Esophagus muscularis mucosa (tissue), 4 donors: ENCODE data around the gene HSD3B1. TPM values are rescaled to one million over a fixed set of nuclear protein-coding genes. Genes with fewer than 3 reads are reported as not detected.

Experiments
- DNase-seq: peaks from one replicate; pipeline ENCODE4 v3.0.0-alpha.2; 2017; ENCODE audit errors: extremely low spot score
- H3K27ac ChIP-seq, 4 donors: fragments of 200-600 bp; sonication (generic); replicated peaks in 1 of 4; 1 replicate in 3 of 4; 2 replicates in 1 of 4; pipeline ENCODE4 v1.5.1; 2016 to 2019; ENCODE audit warnings: mild to moderate bottlenecking in 1 of 4
- H3K27me3 ChIP-seq, 4 donors: fragments of 200-600 bp; sonication (generic); one replicate each; pipeline versions ENCODE4 v1.5.1 to v1.6.0; 2016 to 2019
- H3K36me3 ChIP-seq, 4 donors: fragments of 200-600 bp; sonication (generic); one replicate each; pipeline ENCODE4 v1.5.1; 2016 to 2019
- H3K4me1 ChIP-seq, 4 donors: fragments of 200-600 bp; sonication (generic); one replicate each; pipeline ENCODE4 v1.5.1; 2016 to 2019
- H3K4me3 ChIP-seq, 4 donors: fragments of 200-600 bp; sonication (generic); 1 replicate in 2 of 4; 2 replicates in 2 of 4; pipeline ENCODE4 v1.5.1; 2016 to 2019; ENCODE audit warnings: mild to moderate bottlenecking in 4 of 4, moderate library complexity in 1 of 4
- H3K9me3 ChIP-seq, 4 donors: fragments of 200-600 bp; sonication (generic); 1 replicate in 3 of 4; 2 replicates in 1 of 4; pipeline ENCODE4 v1.5.1; 2016 to 2019
- CTCF ChIP-seq, 3 experiments: fragments of 200-600 bp in 2 of 3; fragments of 450-650 bp in 1 of 3; sonication (generic) in 2 of 3; IDR thresholded peaks; one replicate each; pipeline ENCODE4 v1.5.1; 2017 to 2019; ENCODE audit warnings: antibody characterized with exemption in 3 of 3, mild to moderate bottlenecking in 2 of 3, moderate library complexity in 1 of 3
- EP300 ChIP-seq: sonication (generic); formaldehyde crosslinking; IDR thresholded peaks from one replicate; pipeline ENCODE4 v1.6.1; 2017; ENCODE audit warnings: antibody characterized with exemption
- POLR2A ChIP-seq: fragments of 450-650 bp; IDR thresholded peaks from one replicate; pipeline ENCODE4 v1.6.1; 2017; ENCODE audit warnings: antibody characterized with exemption, moderate library complexity, mild to moderate bottlenecking, low read depth
- POLR2AphosphoS5 ChIP-seq, 2 donors: sonication (generic); formaldehyde crosslinking; IDR thresholded peaks; one replicate each; pipeline ENCODE4 v1.6.1; 2017; ENCODE audit warnings: antibody characterized with exemption in 2 of 2
- WGBS: methylation state at CpG from one replicate; pipeline ENCODE4 v1.1.5; 2018; 5-methylcytosine and 5-hydroxymethylcytosine counted together
- intact Hi-C: fragments of 100-400 bp; cut with DNase I; formaldehyde crosslinking; loops from one replicate; pipeline ENCODE4 v1.15.1; 2023
- total RNA-seq, 4 donors: library from RNA; depleted of rRNA; stranded (reverse); fragments of >200 nt; gene quantifications; one replicate each; pipeline versions ENCODE4 v1.1.0 to v1.2.1, GENCODE V29; 2016

Gene HSD3B1
- total RNA-seq, 4 donors from 2014 or later = not detected

DNA sequence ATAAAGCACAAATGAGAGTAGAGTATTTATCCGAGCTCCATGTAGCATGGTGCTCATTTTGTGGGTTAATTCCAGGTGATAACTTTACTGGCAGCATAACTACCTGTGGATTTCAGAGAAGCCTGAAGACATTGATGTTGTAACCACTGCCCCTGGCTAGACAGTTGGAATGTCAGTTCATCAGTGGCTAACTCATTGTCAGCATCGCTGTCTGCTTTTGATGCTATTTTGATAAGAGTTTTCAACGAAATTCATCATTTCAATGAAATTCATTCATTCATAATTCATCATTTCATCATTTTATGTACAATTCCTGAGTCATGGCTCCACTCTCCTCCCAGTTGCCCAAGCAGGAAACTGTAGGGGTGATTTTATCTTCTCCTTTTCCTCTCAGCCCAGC, 34.4 kb downstream of the HSD3B1 start:
- 81% methylated on average over 3 of the region's 3 CpGs for WGBS
- H3K27me3 ChIP-seq = no peaks in the 10 kb centered on the region
- intact Hi-C loops = no loop called here
- H3K36me3 ChIP-seq = no peaks in the 10 kb centered on the region
- H3K27ac ChIP-seq = no peak overlapping the region
- no peak for TF ChIP-seq POLR2AphosphoS5 (IDR thresholded peaks at IDR 0.05)
- H3K4me3 ChIP-seq = no peak overlapping the region
- no peaks in the 10 kb centered on the region for H3K4me1 ChIP-seq
- no peak for DNase-seq
- no peaks in the 10 kb centered on the region for H3K9me3 ChIP-seq

- intact Hi-C loops = no loop called here
- H3K27ac ChIP-seq = no peak overlapping the region
- TF ChIP-seq EP300 = no peak
- TF ChIP-seq POLR2A = no peak
- TF ChIP-seq POLR2AphosphoS5 (IDR thresholded peaks at IDR 0.05) = no peak
- TF ChIP-seq CTCF (IDR thresholded peaks at IDR 0.05) = no peak
- H3K9me3 ChIP-seq = no peaks in the 10 kb centered on the region
- no peaks in the 10 kb centered on the region for H3K36me3 ChIP-seq
- no peak for DNase-seq
- 87% methylated on average over 2 of the region's 2 CpGs for WGBS
- H3K4me3 ChIP-seq = no peak overlapping the region
- H3K27me3 ChIP-seq = no peaks in the 10 kb centered on the region
- H3K4me1 ChIP-seq = no peaks in the 10 kb centered on the region
Observed at GRCh38 chr1:119542492-119542946, 35.5 kb downstream of the HSD3B1 start.

- 67% methylated on average over 2 of the region's 3 CpGs for WGBS
- intact Hi-C loops = no loop called here
- DNase-seq = no peak
- no peaks in the 10 kb centered on the region for H3K9me3 ChIP-seq
- H3K36me3 ChIP-seq = no peaks in the 10 kb centered on the region
- H3K4me1 ChIP-seq = no peaks in the 10 kb centered on the region
- TF ChIP-seq POLR2AphosphoS5 (IDR thresholded peaks at IDR 0.05) (no peak), POLR2A (no peak), CTCF (IDR thresholded peaks at IDR 0.05) (no peak), EP300 (no peak)
- H3K4me3 ChIP-seq = no peak overlapping the region
- H3K27ac ChIP-seq = no peak overlapping the region
- no peaks in the 10 kb centered on the region for H3K27me3 ChIP-seq
Observed at GRCh38 chr1:119544165-119544762, 37.3 kb downstream of the HSD3B1 start.

DNA sequence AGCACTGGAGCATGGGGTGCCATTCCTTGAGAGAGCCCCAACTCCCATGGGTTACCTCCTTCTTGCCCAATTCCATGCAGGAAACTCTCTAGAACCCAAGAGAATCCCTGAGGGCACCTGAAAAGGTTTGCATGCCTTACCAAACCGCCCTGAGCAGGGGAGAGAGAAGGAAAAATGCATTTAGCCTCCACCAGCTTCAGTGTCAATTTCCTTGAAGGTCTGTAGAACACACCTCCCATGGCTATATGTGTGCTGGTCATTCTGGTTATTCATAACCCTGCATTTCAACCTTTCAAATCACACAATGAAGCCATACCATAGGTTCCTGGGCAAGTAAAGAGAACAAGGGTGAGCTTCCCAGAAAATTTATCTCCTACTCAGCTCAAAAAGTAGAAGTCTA, 39.6 kb downstream of the HSD3B1 start:
- 40% methylated on average over 1 of the region's 1 CpG for WGBS
- intact Hi-C loops = no loop called here
- Histone ChIP-seq H3K36me3 (no peaks in the 10 kb centered on the region), H3K4me3 (no peak overlapping the region), H3K9me3 (no peaks in the 10 kb centered on the region), H3K27me3 (no peaks in the 10 kb centered on the region), H3K4me1 (no peaks in the 10 kb centered on the region), H3K27ac (no peak overlapping the region)
- no peak for TF ChIP-seq POLR2A
- no peak for TF ChIP-seq EP300
- TF ChIP-seq POLR2AphosphoS5 (IDR thresholded peaks at IDR 0.05) = no peak
- no peak for TF ChIP-seq CTCF (IDR thresholded peaks at IDR 0.05)
- DNase-seq = no peak

GRCh38 chr1:119547306-119547705, 40.3 kb downstream of the HSD3B1 start:
- WGBS = 69% methylated on average over 1 of the region's 1 CpG
- no peak overlapping the region for H3K27ac ChIP-seq

More at GRCh38 chr1:119547306-119547705, 40.3 kb downstream of the HSD3B1 start:
- intact Hi-C loops = no loop called here
- H3K9me3 ChIP-seq = no peaks in the 10 kb centered on the region
- no peaks in the 10 kb centered on the region for H3K27me3 ChIP-seq
- H3K36me3 ChIP-seq = no peaks in the 10 kb centered on the region
- DNase-seq = no peak
- TF ChIP-seq EP300 (no peak), POLR2A (no peak), CTCF (IDR thresholded peaks at IDR 0.05) (no peak), POLR2AphosphoS5 (IDR thresholded peaks at IDR 0.05) (no peak)
- H3K4me1 ChIP-seq = no peaks in the 10 kb centered on the region
- H3K4me3 ChIP-seq = no peak overlapping the region
